ENCODE data around the gene SLC66A2. TPM values are rescaled to one million over a fixed set of nuclear protein-coding genes. Genes with fewer than 3 reads are reported as not detected.

SLC66A2 gene
- total RNA-seq, 2 experiments from 2014 or later = 44.5 to 44.8 TPM

- no peak overlapping the region for H3K4me3 Mint-ChIP-seq
- DNase-seq = peak in 1 of 14 experiments; percentile 30
- H3K27ac ChIP-seq (ENCODE audit: low read depth in 1 of 2, low read length in 2 of 2) = no peak overlapping the region
- TF ChIP-seq, protein P1, sequence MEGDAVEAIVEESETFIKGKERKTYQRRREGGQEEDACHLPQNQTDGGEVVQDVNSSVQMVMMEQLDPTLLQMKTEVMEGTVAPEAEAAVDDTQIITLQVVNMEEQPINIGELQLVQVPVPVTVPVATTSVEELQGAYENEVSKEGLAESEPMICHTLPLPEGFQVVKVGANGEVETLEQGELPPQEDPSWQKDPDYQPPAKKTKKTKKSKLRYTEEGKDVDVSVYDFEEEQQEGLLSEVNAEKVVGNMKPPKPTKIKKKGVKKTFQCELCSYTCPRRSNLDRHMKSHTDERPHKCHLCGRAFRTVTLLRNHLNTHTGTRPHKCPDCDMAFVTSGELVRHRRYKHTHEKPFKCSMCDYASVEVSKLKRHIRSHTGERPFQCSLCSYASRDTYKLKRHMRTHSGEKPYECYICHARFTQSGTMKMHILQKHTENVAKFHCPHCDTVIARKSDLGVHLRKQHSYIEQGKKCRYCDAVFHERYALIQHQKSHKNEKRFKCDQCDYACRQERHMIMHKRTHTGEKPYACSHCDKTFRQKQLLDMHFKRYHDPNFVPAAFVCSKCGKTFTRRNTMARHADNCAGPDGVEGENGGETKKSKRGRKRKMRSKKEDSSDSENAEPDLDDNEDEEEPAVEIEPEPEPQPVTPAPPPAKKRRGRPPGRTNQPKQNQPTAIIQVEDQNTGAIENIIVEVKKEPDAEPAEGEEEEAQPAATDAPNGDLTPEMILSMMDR (IDR thresholded peaks at IDR 0.05) = no peak
- no peak overlapping the region for H3K27ac Mint-ChIP-seq
- peaks cover 27% of the 10 kb centered on the region for H3K36me3 Mint-ChIP-seq (ENCODE audit: low read depth)
- ChIA-PET CTCF (no interaction called here), POLR2A (no interaction called here)
- no peaks in the 10 kb centered on the region for H3K9me3 Mint-ChIP-seq
- intact Hi-C loops (cut with DNase I, micrococcal nuclease) = no loop called here
- H3K4me1 Mint-ChIP-seq (ENCODE audit: low read depth) = no peaks in the 10 kb centered on the region
- H3K27me3 Mint-ChIP-seq = no peaks in the 10 kb centered on the region
- H3K4me1 ChIP-seq (ENCODE audit: insufficient read depth, low read length) = no peaks in the 10 kb centered on the region
- peaks cover 0 to 50% of the 10 kb centered on the region in 2 experiments for H3K9me3 ChIP-seq (ENCODE audit: control insufficient read depth in 1 of 2, insufficient read depth in 1 of 2, low read length in 2 of 2)
- no peaks in the 10 kb centered on the region for H3K27me3 ChIP-seq (ENCODE audit: control insufficient read depth in 1 of 2, insufficient read depth in 2 of 2, low read length in 2 of 2)
- no peak for ATAC-seq (ENCODE audit: poor library complexity)
- peaks cover 13% of the 10 kb centered on the region for H3K36me3 ChIP-seq (ENCODE audit: insufficient read depth, low read length)
- H3K4me3 ChIP-seq (ENCODE audit: low read length) = no peak overlapping the region
Observed at GRCh38 chr18:79904357-79905147, 46.9 kb downstream of the SLC66A2 start.

- H3K4me3 Mint-ChIP-seq = no peak overlapping the region
- H3K9me3 ChIP-seq (ENCODE audit: control insufficient read depth in 1 of 2, insufficient read depth in 1 of 2, low read length in 2 of 2) = peaks cover 0 to 55% of the 10 kb centered on the region in 2 experiments
- no peaks in the 10 kb centered on the region for H3K27me3 Mint-ChIP-seq
- no peak overlapping the region for H3K27ac Mint-ChIP-seq
- no peaks in the 10 kb centered on the region for H3K27me3 ChIP-seq (ENCODE audit: control insufficient read depth in 1 of 2, insufficient read depth in 2 of 2, low read length in 2 of 2)
- H3K27ac ChIP-seq (ENCODE audit: low read depth in 1 of 2, low read length in 2 of 2) = no peak overlapping the region
- H3K36me3 ChIP-seq (ENCODE audit: insufficient read depth, low read length) = peaks cover 13% of the 10 kb centered on the region
- TF ChIP-seq, protein P1 (IDR thresholded peaks at IDR 0.05) = no peak
- peaks cover 27% of the 10 kb centered on the region for H3K36me3 Mint-ChIP-seq (ENCODE audit: low read depth)
- no peak overlapping the region for H3K4me3 ChIP-seq (ENCODE audit: low read length)
- CTCF ChIA-PET = no interaction called here
- POLR2A ChIA-PET = no interaction called here
- no peaks in the 10 kb centered on the region for H3K4me1 Mint-ChIP-seq (ENCODE audit: low read depth)
- DNase-seq (no peak), ATAC-seq (ENCODE audit: poor library complexity) (no peak)
- H3K9me3 Mint-ChIP-seq = no peaks in the 10 kb centered on the region
- intact Hi-C loops (cut with DNase I, micrococcal nuclease) = no loop called here
- no peaks in the 10 kb centered on the region for H3K4me1 ChIP-seq (ENCODE audit: insufficient read depth, low read length)
Observed at GRCh38 chr18:79903787-79904356, 47.6 kb downstream of the SLC66A2 start.

DNA sequence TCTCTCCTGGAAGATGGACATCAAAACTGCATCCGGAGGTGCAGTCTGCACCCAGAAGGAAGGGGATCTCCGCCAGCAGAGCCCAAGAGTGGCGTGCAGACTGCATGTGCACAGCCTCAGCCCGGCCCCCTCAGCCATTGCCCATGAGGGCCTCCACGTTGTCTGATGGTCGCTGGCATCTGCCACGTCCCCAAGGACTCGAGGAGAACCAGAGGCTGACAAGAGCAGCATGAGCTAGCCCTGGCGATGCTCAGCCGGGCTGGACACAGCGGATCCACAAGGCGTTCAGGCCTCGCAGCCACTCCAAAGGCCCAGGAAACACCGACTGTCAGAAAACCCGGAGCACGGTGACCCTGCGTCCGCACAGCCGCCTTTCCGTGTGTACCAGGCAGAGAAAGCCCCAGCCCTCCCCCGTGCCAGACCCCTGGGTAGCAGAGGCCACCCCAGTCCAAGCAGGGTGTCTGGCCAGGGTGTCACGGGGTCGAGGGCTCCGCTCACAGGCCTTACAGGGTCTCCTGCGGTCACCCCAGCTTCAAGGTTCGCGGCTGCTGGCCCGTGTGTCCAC, 48.3 kb downstream of the SLC66A2 start:
- no peaks in the 10 kb centered on the region for H3K27me3 ChIP-seq (ENCODE audit: control insufficient read depth in 1 of 2, insufficient read depth in 2 of 2, low read length in 2 of 2)
- Mint-ChIP-seq H3K36me3 (ENCODE audit: low read depth) (peaks cover 27% of the 10 kb centered on the region), H3K27me3 (no peaks in the 10 kb centered on the region), H3K9me3 (no peaks in the 10 kb centered on the region), H3K27ac (no peak overlapping the region), H3K4me3 (no peak overlapping the region), H3K4me1 (ENCODE audit: low read depth) (no peaks in the 10 kb centered on the region)
- DNase-seq (peak in 2 of 14 experiments; percentile 12 to 25), ATAC-seq (ENCODE audit: poor library complexity) (no peak)
- ChIA-PET CTCF (no interaction called here), POLR2A (no interaction called here)
- no peak overlapping the region for H3K4me3 ChIP-seq (ENCODE audit: low read length)
- no peak overlapping the region for H3K27ac ChIP-seq (ENCODE audit: low read depth in 1 of 2, low read length in 2 of 2)
- TF ChIP-seq, protein P1 (IDR thresholded peaks at IDR 0.05) = no peak
- H3K9me3 ChIP-seq (ENCODE audit: control insufficient read depth in 1 of 2, insufficient read depth in 1 of 2, low read length in 2 of 2) = peaks cover 0 to 63% of the 10 kb centered on the region in 2 experiments
- H3K36me3 ChIP-seq (ENCODE audit: insufficient read depth, low read length) = peaks cover 13% of the 10 kb centered on the region
- intact Hi-C loops (cut with DNase I, micrococcal nuclease) = no loop called here
- H3K4me1 ChIP-seq (ENCODE audit: insufficient read depth, low read length) = no peaks in the 10 kb centered on the region

Measured in CD4-positive, alpha-beta T cell (primary cell).